GM21619 (cell line): ENCODE data around the gene TOMM20L.

Source experiments
- ATAC-seq: cut with Tn5 transposase; IDR thresholded peaks from one replicate; pipeline ENCODE4 v1.9.1; 2021; ENCODE audit not compliant: unreplicated experiment

The TOMM20L gene

GRCh38 chr14:58426670-58427280 lies 31.0 kb downstream of the TOMM20L start:
- peak; percentile 41 for ATAC-seq

GRCh38 chr14:58427281-58428117 lies 31.8 kb downstream of the TOMM20L start, which contains the start of the genes KIAA0586 and TIMM9:
Gene KIAA0586 (plus strand): TSS chr14:58427719. CDS start chr14:58428265, 546 bp downstream.
Gene TIMM9 (minus strand): TSS chr14:58427531. CDS start chr14:58411945, 15,586 bp downstream.
- peak; percentile 84 for ATAC-seq

DNA sequence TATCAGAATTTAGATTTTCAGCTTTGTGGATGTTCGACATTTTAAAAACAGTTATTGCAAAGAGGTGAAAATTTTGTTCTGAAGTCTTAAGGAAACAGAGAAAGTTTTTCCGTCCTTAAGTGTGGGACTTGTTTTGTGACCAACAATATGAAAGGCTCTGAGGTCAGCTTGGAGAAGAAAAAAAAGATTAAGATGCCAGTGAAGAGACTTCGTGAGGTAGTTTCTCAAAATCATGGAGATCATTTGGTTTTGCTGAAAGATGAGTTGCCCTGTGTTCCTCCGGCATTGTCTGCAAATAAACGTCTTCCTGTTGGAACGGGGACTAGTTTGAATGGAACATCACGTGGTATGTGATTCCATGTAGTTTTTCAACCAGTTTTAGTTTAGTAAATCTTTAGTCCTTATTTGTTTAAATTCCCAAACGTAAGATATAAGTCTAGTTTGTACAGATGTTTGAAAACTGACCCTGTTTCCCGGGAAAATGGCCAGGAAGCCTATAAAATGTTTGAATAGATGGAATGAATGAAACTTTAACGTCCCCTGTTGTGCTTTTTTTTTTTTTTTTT lies 32.5 kb downstream of the TOMM20L start:
- no peak for ATAC-seq

- no peak for ATAC-seq
Measured at GRCh38 chr14:58430156-58430555, 34.4 kb downstream of the TOMM20L start.

- ATAC-seq, result no peak
Measured at GRCh38 chr14:58439476-58439875, 43.7 kb downstream of the TOMM20L start.

GRCh38 chr14:58444627-58445026 lies 48.9 kb downstream of the TOMM20L start:
- ATAC-seq, result no peak

GRCh38 chr14:58455593-58456265 lies 60.0 kb downstream of the TOMM20L start:
- no peak for ATAC-seq
